Spleen (tissue), 11 donors: ENCODE measurements around the gene CACNA2D1. TPM values are rescaled to one million over a fixed set of nuclear protein-coding genes. Genes with fewer than 3 reads are reported as not detected.

Source experiments
- DNase-seq: peaks from one replicate; pipeline ENCODE4 v3.0.0-alpha.2; 2020
- H3K27ac ChIP-seq, 8 donors: fragments of 200-600 bp; sonication (generic) in 7 of 8; 1 replicate in 4 of 8; 2 replicates in 4 of 8; pipeline versions ENCODE4 v1.5.0 to v1.8.0; 2016 to 2021; ENCODE audit warnings: inconsistent platforms in 4 of 8, mild to moderate bottlenecking in 4 of 8, moderate library complexity in 1 of 8
- H3K27me3 ChIP-seq, 7 donors: fragments of 200-600 bp; sonication (generic) in 6 of 7; replicated peaks in 1 of 7; 1 replicate in 4 of 7; 2 replicates in 3 of 7; pipeline versions ENCODE4 v1.5.0 to v1.8.0; 2016 to 2021; ENCODE audit warnings: inconsistent platforms in 3 of 7, mild to moderate bottlenecking in 1 of 7
- H3K36me3 ChIP-seq, 6 donors: fragments of 200-600 bp; sonication (generic) in 5 of 6; 1 replicate in 4 of 6; 2 replicates in 2 of 6; pipeline versions ENCODE4 v1.5.0 to v1.8.0; 2016 to 2021; ENCODE audit warnings: inconsistent platforms in 2 of 6
- H3K4me1 ChIP-seq, 6 donors: fragments of 200-600 bp; sonication (generic) in 5 of 6; 1 replicate in 3 of 6; 2 replicates in 3 of 6; pipeline versions ENCODE4 v1.5.0 to v1.8.0; 2016 to 2021; ENCODE audit warnings: inconsistent platforms in 3 of 6
- H3K4me3 ChIP-seq, 8 donors: fragments of 200-600 bp; sonication (generic) in 7 of 8; 1 replicate in 4 of 8; 2 replicates in 4 of 8; pipeline versions ENCODE4 v1.5.0 to v1.8.0; 2016 to 2021; ENCODE audit warnings: inconsistent platforms in 4 of 8, mild to moderate bottlenecking in 4 of 8, moderate library complexity in 2 of 8
- H3K9me3 ChIP-seq, 8 donors: fragments of 200-600 bp; sonication (generic) in 7 of 8; 1 replicate in 4 of 8; 2 replicates in 4 of 8; pipeline versions ENCODE4 v1.5.0 to v1.8.0; 2016 to 2021; ENCODE audit warnings: inconsistent platforms in 4 of 8
- POLR2A ChIP-seq, 3 donors: fragments of 450-650 bp; IDR thresholded peaks; one replicate each; pipeline ENCODE4 v1.5.1; 2017; ENCODE audit warnings: antibody characterized with exemption in 3 of 3, mild to moderate bottlenecking in 1 of 3
- POLR2AphosphoS5 ChIP-seq, 3 donors: sonication (generic); formaldehyde crosslinking; IDR thresholded peaks; one replicate each; pipeline ENCODE4 v1.5.1; 2017; ENCODE audit warnings: antibody characterized with exemption in 3 of 3
- WGBS, 5 donors: extraction: QIAGEN DNeasy Blood & Tissue Kit in 3 of 5; methylation state at CpG; one replicate each; pipeline versions ENCODE4 v1.1.5 to v1.1.7; 2013 to 2018; 5-methylcytosine and 5-hydroxymethylcytosine counted together
- intact Hi-C: fragments of 100-400 bp; cut with DNase I; formaldehyde crosslinking; loops from one replicate; pipeline ENCODE4 v1.15.0; 2023; ENCODE audit warnings: low total_unique reads
- polyA plus RNA-seq, 3 donors: library from polyadenylated mRNA; stranded (reverse); fragments of 200-250 nt; gene quantifications; one replicate each; pipeline ENCODE4 v1.2.1, GENCODE V29; 2013
- total RNA-seq, 7 donors: library from RNA; depleted of rRNA in 3 of 7; stranded (reverse); fragments of >200 nt in 3 of 7; fragmentation: NEBNext Ultra II Directional in 4 of 7; extraction: Animal tissue kit (Norgen Biotek cat#: 25700) in 4 of 7; gene quantifications; one replicate each; pipeline versions ENCODE4 v1.1.0 to v1.2.1, GENCODE V29; 2016 to 2021
- TF ChIP-seq, protein P1 (sequence below), 11 experiments: fragments of 200-600 bp in 7 of 11; fragments of 450-650 bp in 4 of 11; sonication (generic) in 4 of 11; IDR thresholded peaks in 8 of 11; conservative IDR thresholded peaks in 3 of 11; 1 replicate in 7 of 11; 2 replicates in 4 of 11; pipeline versions ENCODE4 v1.4.0 to v1.8.0; 2016 to 2021; ENCODE audit warnings: antibody characterized with exemption in 11 of 11, inconsistent platforms in 4 of 11, mild to moderate bottlenecking in 1 of 11
- donor health status: healthy with polysubstance abuse.
- donor health status: DM: no; HTN: no; CAD: no; lungs with moderate emphysema.
- donor health status: DM: no; HTN: no; CAD: no.
- donor health status: Bipolar disorder and iron deficiency.
- donor health status: healthy.
- donor health status: DM: no; HTN: no; CAD: no.
- donor health status: DM: yes; HTN: yes; CAD: no.

The CACNA2D1 gene
- total and polyA plus RNA-seq, 10 donors = 1.7 to 24.0 (median 15.2) TPM

DNA sequence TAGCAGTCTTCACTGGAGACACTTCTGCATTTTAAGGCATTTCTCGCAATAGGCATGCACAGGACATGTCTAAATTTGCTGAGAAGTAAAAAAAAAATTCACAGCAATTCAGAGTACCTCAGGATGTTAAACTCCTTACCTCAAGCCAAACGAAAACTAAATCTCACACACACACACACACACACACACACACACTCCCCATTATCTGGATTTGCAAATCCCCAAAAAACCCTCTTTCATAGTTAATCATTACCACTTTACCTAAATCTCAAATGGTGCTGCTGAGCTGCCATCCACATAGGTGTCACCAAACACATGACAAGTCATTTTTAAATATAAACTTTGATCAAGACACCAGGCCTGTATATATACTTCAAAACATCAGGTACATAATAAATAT, 31.8 kb downstream of the CACNA2D1 start:
- Histone ChIP-seq H3K27ac (no peak overlapping the region), H3K9me3 (peaks cover 0 to under 1% (median 0%) of the 10 kb centered on the region in 8 donors), H3K36me3 (no peaks in the 10 kb centered on the region), H3K4me1 (no peaks in the 10 kb centered on the region), H3K4me3 (no peak overlapping the region), H3K27me3 (no peaks in the 10 kb centered on the region)
- no peak for DNase-seq
- intact Hi-C loops = loop anchor here (10.0 kb wide), 1 partner anchor 57 kb away; no protein-coding TSS in a partner anchor
- TF ChIP-seq POLR2AphosphoS5 (IDR thresholded peaks at IDR 0.05) (no peak), POLR2A (IDR thresholded peaks at IDR 0.05) (no peak)
- TF ChIP-seq, protein P1, sequence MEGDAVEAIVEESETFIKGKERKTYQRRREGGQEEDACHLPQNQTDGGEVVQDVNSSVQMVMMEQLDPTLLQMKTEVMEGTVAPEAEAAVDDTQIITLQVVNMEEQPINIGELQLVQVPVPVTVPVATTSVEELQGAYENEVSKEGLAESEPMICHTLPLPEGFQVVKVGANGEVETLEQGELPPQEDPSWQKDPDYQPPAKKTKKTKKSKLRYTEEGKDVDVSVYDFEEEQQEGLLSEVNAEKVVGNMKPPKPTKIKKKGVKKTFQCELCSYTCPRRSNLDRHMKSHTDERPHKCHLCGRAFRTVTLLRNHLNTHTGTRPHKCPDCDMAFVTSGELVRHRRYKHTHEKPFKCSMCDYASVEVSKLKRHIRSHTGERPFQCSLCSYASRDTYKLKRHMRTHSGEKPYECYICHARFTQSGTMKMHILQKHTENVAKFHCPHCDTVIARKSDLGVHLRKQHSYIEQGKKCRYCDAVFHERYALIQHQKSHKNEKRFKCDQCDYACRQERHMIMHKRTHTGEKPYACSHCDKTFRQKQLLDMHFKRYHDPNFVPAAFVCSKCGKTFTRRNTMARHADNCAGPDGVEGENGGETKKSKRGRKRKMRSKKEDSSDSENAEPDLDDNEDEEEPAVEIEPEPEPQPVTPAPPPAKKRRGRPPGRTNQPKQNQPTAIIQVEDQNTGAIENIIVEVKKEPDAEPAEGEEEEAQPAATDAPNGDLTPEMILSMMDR (IDR thresholded peaks at IDR 0.05 in 8 of 11, conservative IDR thresholded peaks at IDR 0.05 in 3 of 11) = no peak
- 72 to 80% (median 77%) methylated on average over 2 of the region's 2 CpGs for WGBS, 5 donors

DNA sequence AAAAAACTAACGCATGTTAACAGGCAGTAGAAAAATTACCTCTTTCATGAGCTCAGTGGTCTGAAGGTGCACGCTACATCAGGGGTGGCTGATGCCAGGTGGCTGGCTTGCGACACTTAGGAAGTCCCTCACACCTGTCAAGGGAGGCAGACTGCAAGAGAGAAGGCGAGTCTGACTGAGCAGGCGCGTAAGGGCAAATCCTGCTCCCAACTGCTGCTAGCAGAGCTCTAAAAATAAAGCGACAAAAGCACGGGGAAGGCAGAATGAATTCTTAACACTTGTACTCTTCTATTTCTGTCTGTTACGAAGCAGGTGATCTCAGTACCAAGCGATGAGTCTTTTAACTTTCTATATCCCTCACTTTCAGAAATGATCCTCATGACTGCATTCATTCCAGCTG, 33.1 kb downstream of the CACNA2D1 start:
- no peak overlapping the region for H3K4me3 ChIP-seq
- no peak overlapping the region for H3K27ac ChIP-seq
- WGBS, 5 donors = 91 to 96% (median 93%) methylated on average over 10 of the region's 10 CpGs
- intact Hi-C loops = loop anchor here (10.0 kb wide), 1 partner anchor 56 kb away; no protein-coding TSS in a partner anchor
- H3K9me3 ChIP-seq = peaks cover 0 to 4% (median 0%) of the 10 kb centered on the region in 8 donors
- no peaks in the 10 kb centered on the region for H3K4me1 ChIP-seq
- no peaks in the 10 kb centered on the region for H3K27me3 ChIP-seq
- peak; percentile 17 for DNase-seq
- no peaks in the 10 kb centered on the region for H3K36me3 ChIP-seq
- TF ChIP-seq POLR2AphosphoS5 (IDR thresholded peaks at IDR 0.05) (no peak), POLR2A (IDR thresholded peaks at IDR 0.05) (no peak)
- TF ChIP-seq, protein P1 (IDR thresholded peaks at IDR 0.05 in 8 of 11, conservative IDR thresholded peaks at IDR 0.05 in 3 of 11) = no peak

DNA sequence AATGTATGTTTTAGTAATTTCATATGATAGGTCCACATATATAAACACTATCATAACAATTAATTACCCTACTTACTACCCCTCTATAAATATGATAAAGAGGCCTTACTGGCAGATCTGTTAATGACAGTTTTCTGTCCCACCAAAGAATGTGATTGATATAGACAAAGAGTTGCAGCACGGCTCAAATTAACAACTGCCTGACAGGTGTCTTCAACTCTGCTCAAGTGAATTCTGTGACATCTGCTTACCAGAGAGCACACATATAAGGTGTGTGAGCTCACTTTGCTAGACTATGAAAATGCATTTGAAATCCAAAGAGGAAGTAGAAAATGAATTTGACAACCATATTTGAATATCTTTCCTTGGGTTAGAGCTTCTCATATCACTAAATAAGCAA, 36.6 kb downstream of the CACNA2D1 start:
- DNase-seq = no peak
- WGBS, 5 donors = 79 to 98% (median 94%) methylated on average over 1 of the region's 1 CpG
- Histone ChIP-seq H3K27ac (no peak overlapping the region), H3K4me3 (no peak overlapping the region), H3K36me3 (no peaks in the 10 kb centered on the region), H3K4me1 (no peaks in the 10 kb centered on the region), H3K9me3 (peaks cover 0 to 7% (median 0%) of the 10 kb centered on the region in 8 donors), H3K27me3 (no peaks in the 10 kb centered on the region)
- TF ChIP-seq POLR2A (IDR thresholded peaks at IDR 0.05) = no peak
- TF ChIP-seq, protein P1 (IDR thresholded peaks at IDR 0.05 in 8 of 11, conservative IDR thresholded peaks at IDR 0.05 in 3 of 11) = no peak
- TF ChIP-seq POLR2AphosphoS5 (IDR thresholded peaks at IDR 0.05) = no peak
- intact Hi-C loops = no loop called here

DNA sequence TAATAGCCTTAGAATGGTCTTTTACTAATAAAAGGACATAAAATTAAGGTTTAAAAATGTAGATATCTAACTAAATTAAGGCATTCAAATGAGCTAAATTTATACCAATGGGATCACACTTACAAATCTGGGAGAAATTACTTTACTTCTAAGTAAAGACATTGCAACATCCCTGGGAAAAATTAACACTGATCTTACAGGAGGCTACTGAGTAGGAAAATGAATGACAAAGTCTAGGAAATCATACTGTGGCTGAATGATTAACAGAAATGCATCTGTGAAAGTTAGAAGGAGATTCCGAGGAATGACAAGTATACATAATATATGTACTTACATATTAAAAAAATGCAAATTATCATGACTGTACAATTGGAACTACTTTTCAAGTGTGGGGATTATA, 38.3 kb downstream of the CACNA2D1 start:
- H3K36me3 ChIP-seq = no peaks in the 10 kb centered on the region
- H3K27ac ChIP-seq = no peak overlapping the region
- TF ChIP-seq, protein P1 (IDR thresholded peaks at IDR 0.05 in 8 of 11, conservative IDR thresholded peaks at IDR 0.05 in 3 of 11) = no peak
- no peak overlapping the region for H3K4me3 ChIP-seq
- no peaks in the 10 kb centered on the region for H3K27me3 ChIP-seq
- WGBS, 5 donors = 84 to 96% (median 92%) methylated on average over 1 of the region's 1 CpG
- intact Hi-C loops = no loop called here
- DNase-seq = no peak
- H3K9me3 ChIP-seq = peaks cover 0 to 7% (median 0%) of the 10 kb centered on the region in 8 donors
- H3K4me1 ChIP-seq = no peaks in the 10 kb centered on the region
